Fibroblast of pulmonary artery (primary cell): ENCODE results near the gene NANS.
A peak's percentile ranks its signal among the peaks of the same experiment; 100 is the strongest.

Source experiments
- DNase-seq: peaks from one replicate; pipeline ENCODE4 v3.0.0-alpha.2; 2010; ENCODE audit warnings: low read depth
- H3K4me3 ChIP-seq: replicated peaks from 2 replicates; pipeline ENCODE4 v1.5.1; 2011; ENCODE audit warnings: low read depth, mild to moderate bottlenecking, control low read depth, low read length, moderate library complexity
- TF ChIP-seq, protein P1 (sequence below): IDR thresholded peaks from 2 replicates; pipeline ENCODE4 v1.5.1; 2011; ENCODE audit warnings: mild to moderate bottlenecking, control low read depth, low read length, inconsistent platforms; ENCODE audit errors: missing control alignments

The NANS gene

DNA sequence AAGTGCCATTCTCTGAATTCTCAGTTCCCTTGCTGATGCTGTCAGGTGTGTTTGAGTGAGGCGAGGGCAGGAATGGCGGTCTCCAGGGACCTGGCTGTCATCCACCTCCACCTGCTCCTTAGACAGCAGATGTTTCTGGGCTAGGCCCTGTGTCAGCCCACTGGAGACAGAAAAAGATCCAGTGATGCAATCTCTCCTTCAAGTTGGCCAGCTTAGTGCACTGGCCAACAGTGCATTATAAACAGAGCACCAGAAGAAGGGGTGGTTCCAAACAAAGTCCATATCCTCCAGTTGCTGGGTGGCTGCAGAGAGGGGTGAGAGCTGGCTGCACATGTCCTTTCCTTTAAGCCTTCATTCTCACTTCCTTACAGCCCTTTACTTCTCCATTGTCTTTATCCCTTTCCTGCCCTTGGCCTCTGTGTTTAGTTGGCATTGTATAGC is 26.5 kb downstream of the NANS start:
- TF ChIP-seq, protein P1, sequence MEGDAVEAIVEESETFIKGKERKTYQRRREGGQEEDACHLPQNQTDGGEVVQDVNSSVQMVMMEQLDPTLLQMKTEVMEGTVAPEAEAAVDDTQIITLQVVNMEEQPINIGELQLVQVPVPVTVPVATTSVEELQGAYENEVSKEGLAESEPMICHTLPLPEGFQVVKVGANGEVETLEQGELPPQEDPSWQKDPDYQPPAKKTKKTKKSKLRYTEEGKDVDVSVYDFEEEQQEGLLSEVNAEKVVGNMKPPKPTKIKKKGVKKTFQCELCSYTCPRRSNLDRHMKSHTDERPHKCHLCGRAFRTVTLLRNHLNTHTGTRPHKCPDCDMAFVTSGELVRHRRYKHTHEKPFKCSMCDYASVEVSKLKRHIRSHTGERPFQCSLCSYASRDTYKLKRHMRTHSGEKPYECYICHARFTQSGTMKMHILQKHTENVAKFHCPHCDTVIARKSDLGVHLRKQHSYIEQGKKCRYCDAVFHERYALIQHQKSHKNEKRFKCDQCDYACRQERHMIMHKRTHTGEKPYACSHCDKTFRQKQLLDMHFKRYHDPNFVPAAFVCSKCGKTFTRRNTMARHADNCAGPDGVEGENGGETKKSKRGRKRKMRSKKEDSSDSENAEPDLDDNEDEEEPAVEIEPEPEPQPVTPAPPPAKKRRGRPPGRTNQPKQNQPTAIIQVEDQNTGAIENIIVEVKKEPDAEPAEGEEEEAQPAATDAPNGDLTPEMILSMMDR, result no peak
- no peak for DNase-seq
- H3K4me3 ChIP-seq, result no peak overlapping the region

DNA sequence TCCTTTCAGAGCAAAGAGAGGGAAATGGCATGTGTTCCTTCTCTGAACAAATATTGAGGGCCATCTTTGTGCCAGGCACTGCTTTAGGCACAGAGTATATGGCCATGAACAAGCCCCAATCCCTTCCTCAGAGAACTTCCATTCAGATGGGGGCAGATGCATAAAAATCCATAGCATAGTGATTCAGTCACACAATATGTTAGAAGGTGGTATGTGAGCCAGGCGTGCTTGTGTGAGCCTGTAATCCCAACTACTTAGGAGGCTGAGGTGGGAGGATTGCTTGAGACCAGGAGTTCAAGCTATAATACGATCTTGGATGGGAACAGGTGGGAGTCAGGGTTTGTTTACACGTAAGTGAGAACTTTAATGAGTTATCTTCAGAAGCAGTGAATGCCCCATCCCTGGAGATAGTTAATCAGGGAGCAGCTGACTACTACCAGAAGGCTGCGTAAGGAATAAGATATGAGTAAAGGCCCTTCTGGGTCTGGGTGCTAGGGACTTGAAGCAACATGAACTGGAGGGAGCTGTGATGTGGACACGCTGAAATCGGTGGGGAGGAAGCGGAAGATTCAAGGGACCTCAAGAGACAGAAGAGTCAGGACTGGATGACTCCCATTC is 27.1 kb downstream of the NANS start:
- DNase-seq, result no peak
- no peak overlapping the region for H3K4me3 ChIP-seq
- TF ChIP-seq, protein P1, result no peak

DNA sequence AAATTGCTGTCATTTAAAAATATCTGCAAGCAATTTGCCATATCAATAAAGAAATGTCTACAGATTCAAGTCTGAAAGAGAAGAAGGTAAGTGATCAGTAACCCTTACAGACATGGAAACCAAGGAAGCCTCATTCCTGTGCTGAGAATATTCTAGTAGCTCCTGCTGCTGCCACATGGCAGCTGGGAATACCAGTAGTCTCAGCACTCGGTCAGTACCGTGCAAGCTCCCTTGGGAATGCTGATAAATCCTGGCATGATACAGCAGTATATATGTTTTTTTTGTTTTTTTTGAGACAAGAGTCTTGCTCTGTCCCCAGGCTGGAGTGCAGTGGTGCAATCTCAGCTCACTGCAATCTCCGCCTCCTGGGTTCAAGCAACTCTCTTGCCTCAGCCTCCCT is 27.9 kb downstream of the NANS start:
- H3K4me3 ChIP-seq, result no peak overlapping the region
- DNase-seq, result peak; percentile 34
- TF ChIP-seq, protein P1, result no peak

DNA sequence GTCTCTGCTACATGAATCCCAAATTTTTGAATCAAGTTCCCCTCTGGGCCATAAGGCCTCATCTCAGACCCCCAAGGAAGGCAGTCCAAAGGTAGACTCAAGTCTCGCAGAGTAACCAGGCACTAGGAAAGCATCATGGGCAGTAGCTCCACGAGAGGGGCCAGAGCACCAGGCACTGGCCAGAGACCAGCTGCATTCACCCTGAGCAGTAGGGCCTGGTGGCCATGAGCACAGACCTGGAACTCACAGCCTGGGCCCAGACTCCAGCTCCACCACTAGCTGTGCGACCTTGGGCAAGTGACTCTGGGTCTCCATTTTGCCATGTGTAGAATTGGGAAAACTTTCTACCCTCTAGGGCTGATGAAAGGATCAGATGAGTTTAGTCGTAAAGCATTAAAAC is 28.5 kb downstream of the NANS start:
- TF ChIP-seq, protein P1, result no peak
- no peak for DNase-seq
- H3K4me3 ChIP-seq, result no peak overlapping the region

DNA sequence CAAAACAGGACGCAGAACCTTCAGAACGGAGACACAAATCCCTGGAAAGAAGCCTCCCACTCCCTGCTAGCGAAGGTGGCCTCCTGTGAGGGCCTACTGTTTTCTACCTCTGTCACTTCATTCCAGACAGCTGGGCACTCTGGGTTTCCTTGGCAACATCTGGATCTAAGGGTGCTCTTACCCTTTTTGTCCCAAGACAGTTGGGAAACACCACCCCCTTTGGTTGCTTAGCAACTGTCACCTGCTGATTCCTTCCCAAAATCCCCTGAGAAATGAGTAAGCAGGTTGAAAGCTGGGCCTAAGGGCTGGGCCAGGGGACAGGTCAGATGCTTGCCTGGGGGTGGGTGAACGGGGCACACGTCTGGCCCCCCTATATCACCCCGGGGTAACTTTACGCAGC is 29.4 kb downstream of the NANS start:
- DNase-seq, result no peak
- TF ChIP-seq, protein P1, result no peak
- H3K4me3 ChIP-seq, result no peak overlapping the region

DNA sequence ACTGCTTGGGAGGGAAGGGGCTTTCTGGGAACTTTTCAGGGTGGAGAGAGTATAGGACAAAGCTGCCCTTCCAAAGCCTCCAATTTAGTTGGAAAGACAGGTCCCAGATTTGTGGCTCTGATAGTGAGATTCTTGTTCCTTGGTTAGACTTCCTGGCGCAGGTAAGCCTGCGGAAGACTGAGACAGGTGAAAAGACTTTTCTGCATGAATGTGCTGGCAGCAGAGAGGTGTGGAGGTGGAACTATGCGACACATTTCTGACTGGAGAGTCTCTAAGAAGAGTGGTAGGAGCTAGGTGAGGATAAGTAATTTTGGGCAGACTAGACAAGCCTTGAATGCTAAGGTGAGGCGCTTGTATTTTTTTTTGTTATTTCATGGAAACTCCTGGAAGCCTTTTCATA is 29.9 kb downstream of the NANS start:
- no peak for DNase-seq
- H3K4me3 ChIP-seq, result no peak overlapping the region
- TF ChIP-seq, protein P1, result no peak
